ENCODE measurements around the gene PJA1.
A peak's percentile ranks its signal among the peaks of the same experiment; 100 is the strongest.

The PJA1 gene

GRCh38 chrX:69140837-69141236, 24.4 kb downstream of the PJA1 start:
- no peak for DNase-seq

DNA sequence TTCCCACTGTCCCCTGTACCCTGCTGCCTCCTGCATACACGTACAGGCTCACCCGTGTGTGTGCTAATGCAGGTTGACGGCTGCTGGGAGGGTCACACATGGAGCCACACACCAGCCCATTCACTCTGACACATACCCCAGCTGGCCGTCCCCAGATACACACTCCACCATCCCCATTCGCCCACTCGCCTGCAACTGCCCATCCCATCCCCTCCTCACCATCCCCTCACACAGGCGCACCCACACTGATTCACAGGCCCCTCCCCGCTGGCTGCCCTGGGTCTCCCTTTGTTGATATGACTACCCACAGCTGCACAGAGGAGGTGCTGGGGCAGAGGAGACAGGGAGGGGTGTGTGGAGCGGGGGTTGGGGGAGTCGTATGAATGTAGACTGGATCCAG, 25.7 kb downstream of the PJA1 start:
- DNase-seq: no peak

DNA sequence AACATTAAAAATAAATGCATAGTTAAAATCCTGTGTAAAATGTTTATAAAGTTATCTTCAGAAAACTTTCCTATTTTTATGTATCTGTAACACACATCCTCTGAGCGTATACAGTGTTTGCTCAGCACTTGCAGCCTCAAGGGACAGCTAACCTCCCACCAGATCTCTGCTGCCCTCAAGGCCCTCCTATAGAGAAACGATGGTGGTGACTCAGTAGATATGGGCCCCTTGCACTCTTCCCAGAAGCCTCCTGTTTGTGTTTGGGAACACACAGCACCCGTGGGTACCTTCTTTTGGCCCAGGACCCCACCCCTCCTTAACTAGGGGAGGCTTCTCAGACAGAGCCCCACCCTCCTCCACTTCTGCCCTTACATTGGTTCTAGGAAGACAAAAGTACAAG, 26.7 kb downstream of the PJA1 start:
- DNase-seq: no peak

DNA sequence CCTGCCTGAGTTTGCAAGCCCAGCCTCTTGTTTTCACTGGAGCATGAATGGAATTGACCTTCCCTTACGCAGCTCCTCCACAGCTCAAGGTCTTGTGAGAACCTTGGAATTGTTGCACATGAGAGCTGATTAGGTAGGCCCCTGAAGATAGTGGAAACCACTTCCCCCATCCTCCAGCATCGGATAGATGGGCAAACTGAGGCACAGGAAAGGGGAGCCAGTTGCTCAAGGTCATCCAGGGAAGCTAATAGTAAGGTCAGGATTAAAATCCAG, 27.2 kb downstream of the PJA1 start:
- no peak for DNase-seq

GRCh38 chrX:69137371-69138117, 27.7 kb downstream of the PJA1 start:
- DNase-seq: no peak

DNA sequence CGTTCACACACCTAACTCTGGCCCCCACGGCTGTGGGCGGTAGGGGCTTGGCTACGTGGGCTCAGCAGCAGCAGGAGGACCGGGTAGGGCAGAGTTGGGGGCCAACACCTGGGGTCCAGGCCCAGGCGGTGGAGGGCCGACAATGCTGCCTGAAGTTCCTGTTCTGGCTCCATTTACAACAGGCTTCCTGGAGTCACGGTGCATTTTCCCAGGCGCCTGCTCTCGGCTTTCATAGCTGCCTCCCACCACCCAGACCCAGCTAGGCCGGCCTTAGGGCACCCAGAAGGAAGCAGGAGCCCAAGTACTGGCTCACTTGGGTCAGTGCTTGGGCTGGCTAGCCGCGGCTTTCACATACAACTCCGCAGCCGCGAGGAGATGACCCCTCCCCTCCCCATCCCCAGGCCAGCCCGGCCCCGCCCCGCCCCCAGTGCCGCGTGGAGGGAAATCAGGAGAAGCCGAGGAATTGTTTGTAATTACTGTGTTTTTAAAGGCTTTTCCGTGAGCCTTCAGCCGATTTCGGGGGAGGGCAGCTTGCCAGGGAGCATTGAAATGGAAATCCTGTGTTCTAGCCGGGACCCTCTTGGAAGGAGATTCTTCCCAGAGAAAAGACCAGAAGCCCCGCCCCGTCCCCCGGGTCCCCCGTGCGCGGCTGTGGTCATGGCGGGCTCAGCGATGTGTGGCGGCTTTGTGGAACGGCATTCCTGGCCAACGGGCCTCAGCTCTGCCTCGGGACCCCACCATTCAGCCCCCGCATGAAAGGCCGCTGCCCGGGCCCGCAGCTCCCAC, 28.5 kb downstream of the PJA1 start:
- DNase-seq: no peak

DNA sequence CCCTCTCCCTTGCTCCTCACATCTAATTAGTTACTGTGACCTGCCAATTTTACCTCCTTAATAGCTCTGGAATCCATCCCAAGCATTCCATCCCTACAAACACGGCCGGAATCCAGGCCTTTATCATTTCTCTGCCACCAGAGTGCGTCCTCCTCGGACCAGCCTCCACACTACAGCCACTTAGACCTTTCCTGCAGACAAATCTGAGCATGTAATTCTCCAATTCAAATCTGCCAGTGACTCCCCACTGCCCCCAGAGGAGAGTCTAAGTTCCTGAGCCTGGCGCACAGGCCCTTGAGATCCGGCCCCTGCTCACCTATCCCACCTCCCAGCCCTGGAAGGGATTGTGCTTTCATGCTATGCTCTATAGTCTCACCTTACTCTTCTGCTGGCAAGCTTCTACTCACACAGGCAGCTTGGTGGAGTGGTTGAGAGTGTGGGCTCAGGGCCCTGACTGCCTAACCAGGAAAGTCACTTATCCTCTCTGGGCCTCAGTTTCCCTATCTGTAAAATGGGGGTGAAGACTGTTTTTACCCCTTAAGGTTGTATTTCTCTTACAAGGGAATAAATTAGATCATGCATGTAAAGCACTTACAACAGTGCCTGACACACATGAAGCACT, 31.2 kb downstream of the PJA1 start:
- no peak for DNase-seq

DNA sequence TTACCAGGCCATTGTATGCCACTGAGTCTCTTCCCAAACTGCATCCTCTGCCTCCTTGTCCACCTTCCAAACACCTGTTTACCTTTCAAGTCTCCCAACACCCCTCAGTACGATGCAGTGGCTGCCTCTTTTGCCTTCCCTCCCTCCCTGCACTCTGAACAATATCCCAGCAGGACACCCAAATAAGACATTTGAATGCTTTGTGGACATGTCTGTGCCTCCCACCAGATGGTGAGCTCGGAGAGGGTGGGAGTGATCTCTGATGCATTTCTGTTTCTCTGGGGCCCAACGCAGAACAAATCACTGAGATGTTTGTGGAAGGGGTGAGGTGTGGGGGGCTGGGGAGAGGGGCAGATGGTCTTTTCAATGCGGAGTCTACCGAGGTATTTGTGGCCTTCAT, 33.4 kb downstream of the PJA1 start:
- DNase-seq: no peak

GRCh38 chrX:69130439-69130838, 34.8 kb downstream of the PJA1 start:
- no peak for DNase-seq

GRCh38 chrX:69128588-69128987, 36.7 kb downstream of the PJA1 start:
- DNase-seq: no peak

GRCh38 chrX:69127466-69127865, 37.8 kb downstream of the PJA1 start:
- DNase-seq: no peak

- no peak for DNase-seq
Measured at GRCh38 chrX:69126642-69127041, 38.6 kb downstream of the PJA1 start.

DNA sequence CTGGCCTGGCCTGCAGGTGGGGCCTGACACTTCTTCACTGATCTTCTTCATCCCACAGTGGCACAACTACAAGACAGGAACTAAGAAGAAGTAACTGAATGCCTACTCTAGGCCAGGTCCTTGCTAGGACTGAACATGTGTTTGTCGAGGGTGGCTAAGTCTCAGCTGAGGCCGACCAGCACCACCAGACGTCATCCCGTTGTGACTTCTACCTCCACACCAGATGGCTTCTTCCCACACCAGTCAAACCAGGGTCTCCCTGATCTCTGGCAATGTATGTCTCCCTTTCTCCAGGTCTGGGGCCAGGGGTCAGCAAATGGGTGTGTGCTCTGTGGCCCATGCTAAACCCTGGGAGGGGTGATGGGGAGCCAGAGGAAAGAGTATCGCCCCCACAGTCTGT, 40.2 kb downstream of the PJA1 start:
- DNase-seq: no peak

DNA sequence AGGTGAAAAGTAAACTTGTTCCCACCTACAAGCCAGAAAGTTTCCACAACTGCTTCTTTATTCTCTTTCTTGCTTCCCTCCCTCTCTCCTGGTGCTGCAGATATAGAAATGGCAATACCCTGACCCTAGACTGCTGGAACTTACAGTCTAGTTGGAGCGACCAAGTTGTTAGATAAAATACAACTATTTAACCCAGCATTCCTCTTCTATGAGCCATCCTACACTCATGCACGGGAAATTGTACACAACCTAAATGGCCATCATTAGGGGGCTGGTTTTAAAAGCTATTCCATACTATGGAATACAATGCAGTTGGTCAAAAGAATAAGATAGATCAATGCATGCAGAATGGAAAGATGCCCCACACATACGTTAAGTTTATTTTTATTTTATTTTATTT, 41.1 kb downstream of the PJA1 start:
- no peak for DNase-seq

GRCh38 chrX:69123481-69123880, 41.8 kb downstream of the PJA1 start:
- DNase-seq: no peak

DNA sequence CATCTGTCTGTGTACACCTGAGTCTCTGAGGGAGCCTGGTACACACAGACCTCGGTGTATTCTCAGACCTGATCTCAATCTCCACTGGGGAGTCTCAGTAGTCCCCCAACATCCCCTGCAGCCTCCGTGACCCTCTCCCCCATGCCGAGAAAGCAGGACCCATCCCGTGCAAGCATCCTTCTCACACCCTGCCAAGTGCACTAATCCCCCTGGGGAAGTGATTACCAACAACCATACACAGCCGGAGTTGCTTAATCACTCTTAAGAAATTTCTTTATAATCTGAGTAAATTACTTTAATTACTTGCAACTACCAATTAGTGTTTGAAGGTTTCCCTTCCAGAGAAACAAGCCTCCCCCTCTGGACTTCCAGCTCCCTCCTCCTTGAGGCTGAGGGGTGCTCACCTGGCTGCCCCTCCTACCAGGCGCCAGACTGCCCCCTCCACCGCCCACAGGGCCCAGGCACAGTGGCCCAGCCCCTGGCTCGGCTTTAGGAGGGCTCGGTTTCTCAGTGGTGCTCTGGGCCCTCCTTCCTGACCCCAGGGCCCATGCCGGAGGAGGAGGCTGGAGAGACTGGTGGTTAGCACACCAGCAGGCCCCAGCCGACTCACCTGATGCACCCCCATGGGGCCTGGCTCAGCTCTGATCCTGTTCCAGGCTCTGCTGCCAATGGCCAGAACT, 43.8 kb downstream of the PJA1 start:
- peak; percentile 4 for DNase-seq

- DNase-seq: no peak
Measured at GRCh38 chrX:69120476-69120875, 44.8 kb downstream of the PJA1 start.

DNA sequence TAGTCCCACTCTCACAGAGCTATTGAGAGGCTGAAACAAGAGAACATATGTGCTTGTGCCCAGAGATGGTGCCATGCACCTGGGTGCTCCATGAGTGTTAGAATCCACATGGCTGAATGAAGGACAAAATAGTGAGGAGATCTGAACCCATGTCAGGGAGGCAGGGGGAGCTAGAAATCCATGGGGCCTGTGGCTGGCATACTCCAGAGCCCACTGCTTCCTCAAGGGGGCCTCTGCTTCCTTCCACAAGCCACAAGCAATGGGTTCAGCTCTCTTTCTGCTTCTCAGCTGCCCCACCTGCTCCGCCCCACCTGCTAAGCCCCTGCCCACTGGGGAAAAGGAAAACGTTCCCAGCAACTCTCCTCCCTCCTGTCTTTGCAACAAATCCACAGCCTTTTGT, 46.1 kb downstream of the PJA1 start:
- no peak for DNase-seq

- no peak for DNase-seq
Measured at GRCh38 chrX:69117876-69118526, 47.3 kb downstream of the PJA1 start.

DNA sequence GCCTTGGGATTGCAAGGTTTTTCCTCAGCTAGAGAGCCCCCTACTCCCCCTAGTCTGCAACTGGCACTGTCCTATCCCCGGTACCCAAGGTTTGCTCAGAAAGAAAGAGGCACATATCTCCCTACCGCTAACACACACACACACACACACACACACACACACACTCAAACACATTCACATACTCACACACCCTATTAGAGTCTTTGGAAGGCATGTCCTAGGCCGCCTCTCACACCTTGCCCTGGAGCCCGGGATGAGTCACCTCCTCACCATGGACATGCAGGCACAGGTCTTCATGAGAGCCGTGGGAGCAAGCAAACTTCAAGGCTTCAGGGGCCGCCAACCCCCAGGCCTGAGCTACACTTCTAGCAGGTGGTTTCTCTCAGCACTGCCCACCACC, 49.2 kb downstream of the PJA1 start:
- no peak for DNase-seq

DNA sequence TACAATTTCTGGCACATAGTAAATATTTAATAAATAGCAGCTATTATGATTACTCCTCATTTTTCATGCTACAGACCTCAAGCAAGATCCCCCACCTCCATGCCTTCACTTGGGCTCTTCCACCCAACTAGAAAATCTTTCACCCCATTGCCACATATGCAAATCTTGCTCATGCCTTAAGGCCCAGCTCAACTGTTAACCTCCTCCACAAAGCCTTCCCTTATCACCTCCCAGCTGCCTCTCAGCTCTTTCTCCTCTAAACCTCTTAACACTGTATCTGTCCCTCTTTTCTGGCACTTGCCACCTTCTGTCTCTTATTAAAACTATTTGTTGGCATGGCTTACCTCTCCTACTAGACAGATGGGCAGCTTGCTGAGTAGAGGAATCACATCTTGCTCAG, 51.5 kb downstream of the PJA1 start:
- no peak for DNase-seq

All from MV-4-11 (cell line).